HG03342 (cell line): ENCODE data around the gene CYP4F3.
"Not testable (repeated sequence)": the region's sequence is repeated elsewhere in the genome, so short reads cannot be mapped to it uniquely, and the experiment has no call there.

ENCODE experiments used
- ATAC-seq: cut with Tn5 transposase; IDR thresholded peaks from one replicate; pipeline ENCODE4 v1.9.1; 2021; ENCODE audit warnings: mild to moderate bottlenecking, moderate library complexity; ENCODE audit not compliant: unreplicated experiment

CYP4F3 gene

GRCh38 chr19:15666186-15666585 lies 25.5 kb downstream of the CYP4F3 start:
- ATAC-seq: no peak

DNA sequence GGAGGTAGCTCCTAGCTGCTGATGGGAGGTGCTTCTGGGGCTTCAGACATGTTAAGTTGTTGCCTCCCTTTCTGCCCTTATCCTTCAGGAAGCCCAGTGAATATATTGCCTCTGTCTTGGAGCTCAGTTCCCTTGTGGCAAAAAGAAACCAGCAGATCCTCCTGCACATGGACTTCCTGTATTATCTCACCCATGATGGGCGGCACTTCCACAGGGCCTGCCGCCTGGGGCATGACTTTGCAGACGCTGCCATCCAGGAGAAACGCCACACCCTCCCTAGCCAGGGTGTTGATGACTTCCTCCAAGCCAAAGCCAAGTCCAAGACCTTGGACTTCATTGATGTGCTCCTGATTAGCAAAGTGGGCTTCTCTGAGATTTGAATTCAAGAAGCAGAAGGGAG lies 26.2 kb downstream of the CYP4F3 start:
- no peak for ATAC-seq

DNA sequence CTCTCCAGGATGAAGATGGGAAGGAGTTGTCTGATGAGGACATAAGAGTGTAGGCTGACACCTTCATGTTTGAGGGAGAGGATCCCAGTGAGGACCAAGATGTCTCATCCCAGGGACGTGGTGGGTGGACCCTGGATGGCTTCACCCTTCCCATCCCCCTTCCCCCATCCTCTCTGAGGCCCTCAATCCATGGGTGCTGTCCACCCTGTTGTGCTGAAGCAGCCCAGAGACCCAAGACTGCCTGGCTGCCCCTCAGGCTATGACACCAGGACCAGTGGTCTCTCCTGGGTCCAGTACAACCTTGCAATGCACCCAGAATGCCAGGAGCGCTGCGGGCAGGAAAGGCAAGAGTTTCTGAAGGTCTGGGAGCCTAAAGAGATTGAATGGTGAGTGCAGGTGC lies 28.7 kb downstream of the CYP4F3 start:
- ATAC-seq: no peak

DNA sequence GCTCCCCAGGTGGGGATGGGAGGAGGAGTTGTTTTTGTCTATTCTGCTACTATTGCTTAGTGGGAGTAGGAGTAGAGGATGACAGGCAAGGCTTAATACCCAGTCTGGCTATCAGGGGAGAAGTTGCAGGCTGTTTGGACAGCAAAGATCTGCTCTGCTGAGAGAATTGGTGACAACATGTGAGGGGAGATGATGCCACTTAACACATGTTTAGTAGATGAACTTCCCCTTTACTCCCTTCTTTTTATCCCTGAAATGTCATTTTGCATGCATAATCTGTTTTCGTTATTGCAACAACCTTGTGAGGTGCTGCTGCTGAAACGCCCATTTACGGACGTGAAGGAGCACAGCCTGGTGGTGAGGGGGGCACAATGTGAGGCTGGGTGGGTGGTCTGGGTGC lies 29.2 kb downstream of the CYP4F3 start:
- no peak for ATAC-seq

- ATAC-seq: no peak
These were observed 30.6 kb downstream of the CYP4F3 start for GRCh38 chr19:15671237-15671821.

DNA sequence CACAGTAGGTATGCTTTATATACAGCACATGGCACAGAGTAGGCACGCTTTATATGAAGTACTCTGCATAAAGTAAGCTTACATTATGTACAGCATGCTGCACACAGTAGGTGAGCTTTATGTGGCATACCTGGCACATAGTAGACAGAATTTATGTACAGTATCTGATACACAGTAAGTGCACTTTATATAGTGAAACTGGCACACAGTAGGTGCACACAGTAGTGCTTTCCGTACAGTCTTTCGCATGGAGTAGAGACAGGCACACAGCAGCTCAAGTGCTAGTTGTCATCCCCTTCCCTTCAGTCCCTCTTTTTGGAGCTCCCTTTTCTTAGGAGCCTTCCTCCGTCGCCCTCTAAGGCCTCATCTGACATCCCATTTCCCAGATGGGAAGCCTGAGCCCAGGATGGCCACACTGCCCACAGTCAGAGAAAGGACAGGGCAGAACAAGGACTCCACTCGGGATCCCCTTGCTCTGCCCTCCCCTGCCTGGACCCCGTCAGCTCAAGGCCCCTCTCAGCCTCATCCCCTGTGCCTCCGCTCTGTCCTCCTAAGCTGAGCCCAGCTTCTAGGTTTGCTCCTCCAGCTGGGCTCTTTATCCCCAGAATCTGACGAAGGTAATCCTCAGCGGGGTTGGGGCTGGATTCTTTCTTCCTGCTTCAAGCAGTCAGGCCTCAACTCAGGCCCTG lies 31.3 kb downstream of the CYP4F3 start:
- ATAC-seq: no peak

DNA sequence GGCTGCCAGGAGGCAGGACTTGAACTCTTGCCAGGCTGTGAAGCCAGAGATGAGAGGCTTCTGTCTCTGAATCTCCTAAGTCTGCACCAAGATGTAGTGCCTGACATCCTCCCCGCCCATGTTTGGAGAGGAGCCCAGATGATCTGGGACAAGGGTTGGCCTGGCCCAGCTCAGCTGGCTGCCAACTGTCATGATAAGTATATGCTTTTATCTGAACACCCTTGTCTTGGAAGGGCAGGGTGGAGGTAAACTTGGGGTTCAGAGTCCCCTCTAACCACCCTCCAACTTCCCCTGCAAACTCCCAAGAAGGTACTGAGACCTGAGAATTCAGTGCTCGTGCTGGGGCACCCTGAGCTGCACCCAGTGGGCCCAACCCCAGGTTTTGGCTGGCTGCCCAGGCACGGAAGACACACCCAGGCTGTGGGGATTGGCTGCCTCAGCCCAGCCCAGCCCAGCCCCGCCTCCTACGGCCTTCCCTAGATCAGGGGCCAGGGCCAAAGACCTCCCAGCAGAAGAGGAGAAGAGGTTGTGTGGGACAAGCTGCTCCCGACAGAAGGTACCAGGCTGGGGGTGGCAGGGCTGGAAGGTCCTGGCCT lies 32.0 kb downstream of the CYP4F3 start, which contains the start of gene CYP4F12:
Gene CYP4F12, plus strand, starts transcription at position 508 of the 596 bp plus-strand sequence. CDS start 443 bp downstream, outside the sequence.
- no peak for ATAC-seq

DNA sequence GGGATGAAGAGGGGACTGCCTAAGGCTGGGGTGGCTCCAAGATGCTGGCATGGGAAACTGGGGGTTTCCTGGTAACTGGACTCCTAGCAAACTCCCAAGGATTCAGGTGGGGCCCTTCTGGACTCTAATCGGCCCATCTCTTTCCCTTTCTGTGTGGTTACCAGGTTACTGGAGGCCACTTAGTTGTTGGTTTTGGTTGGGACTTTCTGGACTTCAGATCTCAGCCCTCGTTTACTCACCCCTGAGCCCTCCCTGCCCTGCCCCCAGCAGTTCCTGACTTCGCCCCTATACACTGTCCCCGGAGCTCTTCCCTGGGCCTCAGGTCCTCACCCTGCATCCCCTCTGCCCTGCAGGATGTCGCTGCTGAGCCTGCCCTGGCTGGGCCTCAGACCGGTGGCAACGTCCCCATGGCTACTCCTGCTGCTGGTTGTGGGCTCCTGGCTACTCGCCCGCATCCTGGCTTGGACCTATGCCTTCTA lies 32.5 kb downstream of the CYP4F3 start:
- no peak for ATAC-seq

DNA sequence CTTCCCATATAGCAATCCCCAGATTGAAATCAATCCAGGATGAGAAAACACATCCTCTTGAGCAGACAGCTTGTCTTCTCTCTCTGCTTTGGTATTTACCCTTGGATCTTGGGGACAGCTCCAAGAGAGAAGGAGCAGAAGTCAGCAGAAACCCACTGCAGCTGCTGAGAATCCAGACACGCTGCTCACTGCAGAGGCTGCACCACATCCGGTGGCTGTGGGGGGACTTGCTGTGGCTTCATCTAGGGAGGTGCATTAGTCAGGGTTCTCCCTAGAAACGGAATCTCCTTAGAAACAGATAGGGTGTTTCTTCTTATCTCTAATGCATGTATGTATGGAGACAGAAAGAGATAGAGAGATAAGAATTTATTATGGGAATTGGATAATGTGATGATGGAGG lies 34.9 kb downstream of the CYP4F3 start:
- no peak for ATAC-seq

DNA sequence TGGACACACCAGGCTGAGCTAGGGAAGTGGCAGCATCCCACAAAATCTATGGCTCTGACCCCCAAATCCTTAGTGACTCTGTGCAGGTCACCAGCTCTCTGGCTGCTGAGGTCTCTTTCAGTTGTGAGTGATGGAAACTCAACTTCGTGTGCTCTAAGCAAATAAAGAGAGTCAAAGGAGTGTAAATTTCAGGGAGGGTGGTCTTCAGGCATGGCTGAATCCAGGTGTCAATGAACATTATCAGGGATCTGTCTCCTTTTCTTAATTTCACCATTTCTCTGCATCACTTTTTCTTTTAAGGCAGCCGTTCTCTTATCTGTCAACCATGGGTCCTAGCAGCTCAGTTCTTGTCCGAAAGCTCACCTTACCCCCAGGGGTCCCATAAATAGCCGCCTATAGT lies 38.4 kb downstream of the CYP4F3 start:
- no peak for ATAC-seq

DNA sequence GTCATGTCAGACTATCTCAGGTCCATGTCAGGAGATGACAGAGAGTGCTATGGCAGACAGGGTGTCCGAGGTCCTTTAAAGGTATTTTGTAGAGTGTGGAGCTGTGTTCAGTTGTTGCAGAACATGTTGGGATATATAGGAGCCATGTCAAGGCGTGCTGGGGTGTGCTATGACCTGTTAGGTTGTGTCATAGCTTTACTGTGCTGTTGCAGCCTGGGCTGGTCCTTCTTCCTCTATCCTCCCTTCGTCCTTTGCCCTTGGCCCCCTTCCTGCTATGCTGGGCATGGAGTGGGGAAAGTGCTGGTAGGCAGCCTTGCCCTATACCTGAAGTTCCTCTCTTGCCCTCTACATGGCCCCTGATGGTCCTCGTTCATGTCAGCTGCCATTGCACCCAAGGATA lies 39.2 kb downstream of the CYP4F3 start:
- ATAC-seq: not testable (repeated sequence)

DNA sequence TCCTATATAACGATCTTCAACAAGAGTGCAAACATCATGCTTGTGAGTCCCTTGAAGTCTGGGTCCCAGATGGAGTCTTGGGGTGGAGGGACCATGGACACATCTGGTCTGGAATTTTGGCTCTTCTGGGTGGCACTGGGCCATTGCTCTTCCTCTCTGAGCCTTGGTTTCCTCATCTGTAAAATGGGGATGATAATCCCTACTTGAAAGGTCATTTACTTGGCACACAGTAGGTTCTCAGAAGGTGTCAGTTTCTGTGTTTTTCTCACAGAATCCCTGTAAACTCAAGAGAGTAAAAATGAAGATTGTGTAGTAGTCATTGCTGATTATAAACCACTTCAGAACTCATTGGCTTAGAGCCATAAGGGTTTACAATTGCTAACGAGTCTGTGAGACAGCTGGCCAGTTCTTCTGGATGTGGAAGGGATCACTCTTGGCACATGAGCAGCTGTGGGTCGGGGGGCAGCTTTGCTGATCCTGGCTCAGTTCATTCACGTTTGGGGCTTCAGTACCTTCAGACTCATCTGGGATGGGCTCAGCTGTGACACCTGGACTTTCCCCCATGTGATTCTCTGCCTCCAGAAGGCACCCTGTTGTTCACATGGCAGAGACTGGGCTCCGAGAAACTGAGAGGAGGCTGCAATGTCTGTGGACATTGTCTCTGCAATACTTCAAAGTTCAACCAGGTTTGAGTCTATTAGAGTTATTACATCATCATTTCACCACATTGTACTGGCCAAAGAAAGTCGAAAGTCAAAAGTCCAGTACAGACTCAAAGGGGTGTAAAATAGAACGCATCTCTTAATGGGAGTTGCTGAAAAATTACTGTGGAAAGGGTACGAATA lies 40.0 kb downstream of the CYP4F3 start:
- no peak for ATAC-seq

DNA sequence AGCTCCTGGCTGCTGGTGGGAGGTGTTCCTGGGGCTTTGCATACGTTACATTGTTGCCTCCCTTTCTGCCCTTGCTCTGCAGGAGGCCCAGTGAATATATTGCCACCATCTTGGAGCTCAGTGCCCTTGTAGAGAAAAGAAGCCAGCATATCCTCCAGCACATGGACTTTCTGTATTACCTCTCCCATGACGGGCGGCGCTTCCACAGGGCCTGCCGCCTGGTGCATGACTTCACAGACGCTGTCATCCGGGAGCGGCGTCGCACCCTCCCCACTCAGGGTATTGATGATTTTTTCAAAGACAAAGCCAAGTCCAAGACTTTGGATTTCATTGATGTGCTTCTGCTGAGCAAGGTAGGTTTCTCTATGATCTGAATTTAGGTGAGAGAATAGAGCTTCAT lies 42.7 kb downstream of the CYP4F3 start:
- no peak for ATAC-seq

DNA sequence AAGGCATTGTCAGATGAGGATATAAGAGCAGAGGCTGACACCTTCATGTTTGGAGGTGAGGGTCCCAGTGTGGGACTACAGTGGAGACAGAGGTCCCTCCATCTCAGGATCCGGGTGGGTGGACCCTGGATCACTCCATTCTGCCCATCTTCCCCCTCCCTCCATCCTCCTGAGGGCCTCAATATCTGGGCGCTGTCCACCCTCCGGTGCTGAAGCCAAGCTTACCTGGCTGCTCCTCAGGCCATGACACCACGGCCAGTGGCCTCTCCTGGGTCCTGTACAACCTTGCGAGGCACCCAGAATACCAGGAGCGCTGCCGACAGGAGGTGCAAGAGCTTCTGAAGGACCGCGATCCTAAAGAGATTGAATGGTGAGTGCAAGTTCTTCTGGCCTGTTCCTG lies 44.1 kb downstream of the CYP4F3 start:
- no peak for ATAC-seq

- ATAC-seq: no peak
These were observed 56.0 kb downstream of the CYP4F3 start for GRCh38 chr19:15696654-15697194.

DNA sequence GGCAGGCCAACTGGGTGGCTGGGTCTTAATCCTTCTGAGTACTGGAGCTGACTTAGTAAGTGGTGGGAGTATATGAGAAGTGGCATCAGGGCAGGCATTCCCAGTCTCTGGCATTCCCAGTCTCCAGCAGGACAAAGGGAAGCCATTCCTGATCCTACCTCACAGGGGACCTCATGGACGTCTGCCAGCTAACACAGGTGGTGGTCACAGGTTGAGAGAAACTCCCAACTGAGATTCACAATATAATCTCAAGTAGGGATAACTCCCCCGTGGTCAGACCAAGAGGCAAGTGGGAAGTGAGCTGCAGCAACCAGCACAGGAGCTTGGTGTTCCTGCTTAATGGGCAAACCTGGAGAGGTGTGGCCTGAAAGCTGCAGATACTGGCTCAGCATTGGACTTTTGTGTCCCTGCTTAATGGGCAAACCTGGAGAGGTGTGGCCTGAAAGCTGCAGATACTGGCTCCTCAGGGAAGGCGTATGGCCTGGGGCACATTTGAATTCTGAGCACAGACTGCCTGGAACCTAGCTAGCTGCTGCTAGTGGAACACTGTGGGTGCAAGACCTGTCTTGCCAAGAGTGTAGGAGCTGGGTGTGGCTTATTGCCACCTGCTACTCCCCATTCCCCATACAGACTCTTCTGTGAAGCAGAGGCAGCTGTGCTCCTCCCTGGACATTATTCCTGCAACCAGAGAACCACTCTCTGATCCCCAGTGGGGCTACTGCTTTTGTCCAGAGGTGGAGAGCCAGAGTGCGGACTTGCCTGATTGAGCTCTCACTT lies 61.2 kb downstream of the CYP4F3 start:
- no peak for ATAC-seq

DNA sequence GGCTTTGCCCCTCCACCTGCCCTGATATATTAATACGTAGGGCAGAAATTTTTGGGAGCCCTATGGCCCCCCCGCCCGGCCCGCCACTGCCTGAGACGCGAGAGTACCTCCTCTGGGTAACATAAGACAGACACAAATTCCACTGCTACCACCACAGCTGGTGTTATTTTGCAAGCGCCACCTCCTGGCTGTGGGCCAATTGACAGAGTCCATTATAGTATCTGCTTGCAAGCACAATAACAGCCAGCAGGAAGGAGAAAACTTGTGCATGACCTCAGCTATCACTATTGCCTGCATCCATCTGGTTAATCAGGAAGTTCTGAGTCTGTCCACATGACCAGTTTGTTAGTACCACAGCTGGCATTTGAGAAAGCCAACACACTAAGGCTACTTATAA lies 61.8 kb downstream of the CYP4F3 start:
- ATAC-seq: no peak
